Natural killer cell (primary cell): Measurements from ENCODE around the gene CDHR1. TPM values are rescaled to one million over a fixed set of nuclear protein-coding genes. Genes with fewer than 3 reads are reported as not detected.

Experiments used
- ATAC-seq, 3 donors: fragments of 150-1000 bp in 2 of 3; fragments of 200-7000 bp in 1 of 3; cut with Tn5 transposase; 1 replicate in 1 of 3; 2 replicates in 2 of 3; pipeline ENCODE4 v1.10.0; 2021; ENCODE audit warnings: mild to moderate bottlenecking in 2 of 3, moderate library complexity in 2 of 3
- DNase-seq, 2 donors: peaks; one replicate each; pipeline versions ENCODE4 v3.0.0 to v3.0.0-alpha.2; 2013 to 2021; ENCODE audit warnings: mixed read lengths in 1 of 2
- H3K27ac ChIP-seq: one replicate; pipeline ENCODE4 v1.5.1; 2013; ENCODE audit warnings: mild to moderate bottlenecking, low read length
- H3K27me3 ChIP-seq: one replicate; pipeline ENCODE4 v1.6.1; 2013; ENCODE audit warnings: low read length; ENCODE audit not compliant: control insufficient read depth, insufficient read depth
- H3K36me3 ChIP-seq: one replicate; pipeline ENCODE4 v1.6.1; 2013; ENCODE audit warnings: low read length; ENCODE audit not compliant: control insufficient read depth, insufficient read depth
- H3K4me1 ChIP-seq: one replicate; pipeline ENCODE4 v1.6.1; 2013; ENCODE audit warnings: low read length; ENCODE audit not compliant: control insufficient read depth, insufficient read depth
- H3K4me3 ChIP-seq: one replicate; pipeline ENCODE4 v1.5.1; 2013; ENCODE audit warnings: low read length
- H3K9me3 ChIP-seq: one replicate; pipeline ENCODE4 v1.6.1; 2013; ENCODE audit warnings: low read length; ENCODE audit not compliant: control insufficient read depth, insufficient read depth
- H3K27ac Mint-ChIP-seq, 2 donors: one replicate each; pipeline ENCODE4 v1.8.0; 2022; ENCODE audit warnings: mild to moderate bottlenecking in 2 of 2, mixed read lengths in 2 of 2, moderate library complexity in 1 of 2
- H3K27me3 Mint-ChIP-seq, 2 donors: one replicate each; pipeline ENCODE4 v1.8.0; 2022; ENCODE audit warnings: low read depth in 2 of 2, mixed read lengths in 2 of 2
- H3K36me3 Mint-ChIP-seq: one replicate; pipeline ENCODE4 v1.8.0; 2022; ENCODE audit warnings: mixed read lengths
- H3K4me1 Mint-ChIP-seq, 2 donors: one replicate each; pipeline ENCODE4 v1.8.0; 2022; ENCODE audit warnings: mixed read lengths in 2 of 2
- H3K4me3 Mint-ChIP-seq: one replicate; pipeline ENCODE4 v1.8.0; 2022; ENCODE audit warnings: mild to moderate bottlenecking, moderate library complexity, mixed read lengths
- H3K9me3 Mint-ChIP-seq, 2 donors: one replicate each; pipeline ENCODE4 v1.8.0; 2022; ENCODE audit warnings: mixed read lengths in 2 of 2
- CTCF ChIP-seq: fragments of 200-600 bp; IDR thresholded peaks from one replicate; pipeline ENCODE4 v1.8.0; 2022; ENCODE audit warnings: antibody characterized with exemption
- WGBS: methylation state at CpG from one replicate; pipeline ENCODE4 v1.1.7; 2013; ENCODE audit warnings: missing lambda C conversion rate; ENCODE audit not compliant: insufficient coverage; 5-methylcytosine and 5-hydroxymethylcytosine counted together
- intact Hi-C: fragments of 100-400 bp; cut with micrococcal nuclease; formaldehyde crosslinking; loops from one replicate; pipeline ENCODE4 v1.14.2; 2022
- total RNA-seq, 4 donors: library from RNA; stranded (reverse); fragments of 120-200 nt in 1 of 4; gene quantifications; one replicate each; pipeline versions ENCODE4 v1.2.3 to v1.2.4, GENCODE V29; 2013 to 2022

The CDHR1 gene
- total RNA-seq, 3 donors from 2014 or later (not counting 1 experiment from before 2014, with no cell fraction given): 4.0 to 9.5 (median 6.5) TPM

GRCh38 chr10:84269162-84269561, 74.8 kb downstream of the CDHR1 start:
- Histone ChIP-seq H3K36me3 (no peaks in the 10 kb centered on the region), H3K4me1 (peaks cover 5% of the 10 kb centered on the region), H3K9me3 (no peaks in the 10 kb centered on the region), H3K27ac (no peak overlapping the region), H3K4me3 (no peak overlapping the region), H3K27me3 (peaks cover 2% of the 10 kb centered on the region)
- H3K4me1 Mint-ChIP-seq: peaks cover 12 to 16% of the 10 kb centered on the region in 2 donors
- no CpG with 5 or more reads among the region's 1 CpG for WGBS
- H3K36me3 Mint-ChIP-seq: no peaks in the 10 kb centered on the region
- ATAC-seq: no peak
- TF ChIP-seq CTCF: no peak
- H3K27ac Mint-ChIP-seq: no peak overlapping the region
- peaks cover 14 to 17% of the 10 kb centered on the region in 2 donors for H3K27me3 Mint-ChIP-seq
- intact Hi-C loops: loop anchor here (5.0 kb wide), 2 partner anchors 63 to 83 kb away; no protein-coding TSS in a partner anchor
- H3K4me3 Mint-ChIP-seq: no peak overlapping the region
- no peak for DNase-seq
- no peaks in the 10 kb centered on the region for H3K9me3 Mint-ChIP-seq

Other genes with a start within 250 kb of the CDHR1 start
- 10 to 100 TPM; 84.3 to 89.3 (median 87.9) TPM for gene GHITM, start 55.0 kb upstream of the CDHR1 start, total RNA-seq
- gene GPR15LG, start 20.7 kb upstream of the CDHR1 start, total RNA-seq: not detected
- not detected for gene LRIT2, start 31.0 kb downstream of the CDHR1 start, total RNA-seq
- gene LRIT1, start 47.0 kb downstream of the CDHR1 start, total RNA-seq: not detected
- gene RGR, start 50.5 kb downstream of the CDHR1 start, total RNA-seq: not detected
- gene CCSER2, start 134.1 kb downstream of the CDHR1 start, total RNA-seq: 100 to 1,000 TPM; 125 to 158 (median 146) TPM